Sigmoid colon (tissue), 7 donors: ENCODE results near the gene LDLRAD4. TPM values are rescaled to one million over a fixed set of nuclear protein-coding genes. Genes with fewer than 3 reads are reported as not detected.

Experiments
- DNase-seq: peaks from one replicate; pipeline ENCODE4 v3.0.0-alpha.2; 2019
- H3K27ac ChIP-seq, 4 donors: fragments of 200-600 bp; sonication (generic); one replicate each; pipeline ENCODE4 v1.5.1; 2016 to 2019; ENCODE audit warnings: mild to moderate bottlenecking in 1 of 4
- H3K27me3 ChIP-seq, 3 donors: fragments of 200-600 bp; sonication (generic); one replicate each; pipeline ENCODE4 v1.5.1; 2019; ENCODE audit warnings: mild to moderate bottlenecking in 1 of 3
- H3K36me3 ChIP-seq, 4 donors: fragments of 200-600 bp; sonication (generic); one replicate each; pipeline ENCODE4 v1.5.1; 2016 to 2019
- H3K4me1 ChIP-seq, 4 donors: fragments of 200-600 bp; sonication (generic); one replicate each; pipeline ENCODE4 v1.5.1; 2017 to 2019
- H3K4me3 ChIP-seq, 4 donors: fragments of 200-600 bp; sonication (generic); one replicate each; pipeline ENCODE4 v1.5.1; 2017 to 2019; ENCODE audit warnings: mild to moderate bottlenecking in 2 of 4, moderate library complexity in 1 of 4
- H3K9me3 ChIP-seq, 4 donors: fragments of 200-600 bp in 3 of 4; sonication (generic) in 3 of 4; one replicate each; pipeline versions ENCODE4 v1.5.1 to v1.6.1; 2013 to 2019
- EP300 ChIP-seq, 4 donors: sonication (generic); formaldehyde crosslinking; IDR thresholded peaks; one replicate each; pipeline ENCODE4 v1.6.1; 2017; ENCODE audit warnings: antibody characterized with exemption in 4 of 4
- POLR2A ChIP-seq, 2 donors: fragments of 450-650 bp; IDR thresholded peaks; one replicate each; pipeline ENCODE4 v1.6.1; 2016; ENCODE audit warnings: antibody characterized with exemption in 2 of 2, mild to moderate bottlenecking in 2 of 2, moderate library complexity in 2 of 2
- POLR2AphosphoS5 ChIP-seq, 4 donors: sonication (generic); formaldehyde crosslinking; IDR thresholded peaks; one replicate each; pipeline ENCODE4 v1.6.1; 2017; ENCODE audit warnings: antibody characterized with exemption in 4 of 4
- WGBS, 2 donors: extraction: QIAGEN DNeasy Blood & Tissue Kit; methylation state at CpG; one replicate each; pipeline ENCODE4 v1.1.7; 2013; 5-methylcytosine and 5-hydroxymethylcytosine counted together
- intact Hi-C: fragments of 100-400 bp; cut with DNase I; formaldehyde crosslinking; loops from one replicate; pipeline ENCODE4 v1.15.1; 2023
- polyA plus RNA-seq, 3 donors: library from polyadenylated mRNA; stranded (reverse); fragments of 200-250 nt; gene quantifications; one replicate each; pipeline ENCODE4 v1.2.3, GENCODE V29; 2013
- total RNA-seq, 4 donors: library from RNA; depleted of rRNA; stranded (reverse); fragments of >200 nt; gene quantifications; one replicate each; pipeline ENCODE4 v1.1.0, GENCODE V29; 2016
- TF ChIP-seq, protein P1 (sequence below), 4 experiments: fragments of 450-650 bp in 3 of 4; fragments of 200-600 bp in 1 of 4; IDR thresholded peaks; one replicate each; pipeline ENCODE4 v1.5.1; 2016 to 2019; ENCODE audit warnings: antibody characterized with exemption in 4 of 4, mild to moderate bottlenecking in 3 of 4, moderate library complexity in 2 of 4
- donor health status: healthy with polysubstance abuse.
- donor health status: Bipolar disorder and iron deficiency.
- donor health status: healthy.

Gene LDLRAD4
- total and polyA plus RNA-seq, 7 donors: 1.2 to 28.2 (median 17.2) TPM

DNA sequence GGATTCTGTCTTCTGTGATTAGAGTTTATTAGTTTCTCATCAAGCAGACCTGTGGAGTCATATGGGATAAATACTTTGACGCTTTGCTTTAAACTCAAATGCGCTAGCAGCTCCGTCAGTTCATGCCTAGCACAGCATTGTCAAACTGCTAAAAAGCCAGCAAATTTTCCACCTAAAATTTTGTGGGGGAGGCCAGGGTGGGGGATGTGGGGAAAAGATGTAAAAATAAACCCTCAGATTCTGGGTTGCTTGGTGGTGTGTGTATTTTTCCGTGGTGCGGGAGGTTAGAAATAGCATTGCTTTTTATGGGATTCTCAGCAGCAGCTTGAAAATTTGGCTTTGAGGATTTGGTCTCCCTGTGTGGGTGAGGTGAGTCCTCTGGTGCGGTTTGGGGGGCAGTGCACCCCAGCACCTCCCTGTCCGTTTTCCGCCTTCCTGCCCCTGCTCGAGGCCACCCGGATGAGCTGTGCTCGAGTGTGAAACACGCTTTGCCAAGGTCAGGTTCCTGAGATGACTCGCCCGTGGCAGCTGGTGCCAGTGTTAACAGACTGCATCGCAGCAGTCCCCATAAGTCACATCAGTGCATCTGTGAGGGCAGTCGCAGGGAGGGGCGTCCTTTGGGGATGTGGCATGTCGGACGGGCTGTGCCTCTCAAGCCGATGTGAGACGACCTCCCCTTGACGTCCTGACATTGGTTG is 65.9 kb downstream of the LDLRAD4 start:
- intact Hi-C loops: no loop called here
- H3K4me3 ChIP-seq: peak overlapping the region in 3 of 4 donors; percentile 17 to 24 (median 21)
- no peaks in the 10 kb centered on the region for H3K36me3 ChIP-seq
- H3K27ac ChIP-seq: peak overlapping the region in 3 of 4 donors; percentile 30 to 58 (median 42)
- H3K27me3 ChIP-seq: no peaks in the 10 kb centered on the region
- TF ChIP-seq POLR2A (IDR thresholded peaks at IDR 0.05): no peak
- H3K9me3 ChIP-seq: no peaks in the 10 kb centered on the region
- H3K4me1 ChIP-seq: peaks cover 0 to 30% (median 22%) of the 10 kb centered on the region in 4 donors
- WGBS, 2 donors: 87 to 92% methylated on average over 22 of the region's 22 CpGs
- DNase-seq: no peak

DNA sequence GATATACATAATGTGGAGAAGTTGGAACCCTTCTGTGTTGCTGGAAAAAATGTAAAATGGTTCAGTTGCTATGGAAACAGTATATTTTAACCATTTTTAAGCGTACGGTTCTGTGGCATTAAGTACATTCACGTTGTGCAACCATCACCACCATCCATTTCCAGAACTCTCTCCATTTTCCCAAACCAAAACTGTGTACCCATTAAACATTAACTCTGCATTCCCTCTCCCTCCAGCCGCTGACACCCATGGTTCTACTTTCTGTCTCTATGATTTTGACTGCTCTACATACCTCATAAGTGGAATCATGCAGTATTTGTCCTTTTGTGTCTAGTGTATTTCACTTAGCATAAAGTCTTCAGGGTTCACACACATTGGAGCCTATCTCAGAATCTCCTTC is 67.3 kb downstream of the LDLRAD4 start:
- Histone ChIP-seq H3K36me3 (no peaks in the 10 kb centered on the region), H3K27me3 (no peaks in the 10 kb centered on the region), H3K4me1 (peaks cover 0 to 40% (median 29%) of the 10 kb centered on the region in 4 donors), H3K27ac (no peak overlapping the region), H3K4me3 (no peak overlapping the region), H3K9me3 (no peaks in the 10 kb centered on the region)
- no peak for DNase-seq
- WGBS, 2 donors: 89 to 93% methylated on average over 4 of the region's 4 CpGs
- no peak for TF ChIP-seq EP300 (IDR thresholded peaks at IDR 0.05)
- TF ChIP-seq, protein P1, sequence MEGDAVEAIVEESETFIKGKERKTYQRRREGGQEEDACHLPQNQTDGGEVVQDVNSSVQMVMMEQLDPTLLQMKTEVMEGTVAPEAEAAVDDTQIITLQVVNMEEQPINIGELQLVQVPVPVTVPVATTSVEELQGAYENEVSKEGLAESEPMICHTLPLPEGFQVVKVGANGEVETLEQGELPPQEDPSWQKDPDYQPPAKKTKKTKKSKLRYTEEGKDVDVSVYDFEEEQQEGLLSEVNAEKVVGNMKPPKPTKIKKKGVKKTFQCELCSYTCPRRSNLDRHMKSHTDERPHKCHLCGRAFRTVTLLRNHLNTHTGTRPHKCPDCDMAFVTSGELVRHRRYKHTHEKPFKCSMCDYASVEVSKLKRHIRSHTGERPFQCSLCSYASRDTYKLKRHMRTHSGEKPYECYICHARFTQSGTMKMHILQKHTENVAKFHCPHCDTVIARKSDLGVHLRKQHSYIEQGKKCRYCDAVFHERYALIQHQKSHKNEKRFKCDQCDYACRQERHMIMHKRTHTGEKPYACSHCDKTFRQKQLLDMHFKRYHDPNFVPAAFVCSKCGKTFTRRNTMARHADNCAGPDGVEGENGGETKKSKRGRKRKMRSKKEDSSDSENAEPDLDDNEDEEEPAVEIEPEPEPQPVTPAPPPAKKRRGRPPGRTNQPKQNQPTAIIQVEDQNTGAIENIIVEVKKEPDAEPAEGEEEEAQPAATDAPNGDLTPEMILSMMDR (IDR thresholded peaks at IDR 0.05): no peak
- no peak for TF ChIP-seq POLR2A (IDR thresholded peaks at IDR 0.05)
- no peak for TF ChIP-seq POLR2AphosphoS5 (IDR thresholded peaks at IDR 0.05)
- intact Hi-C loops: no loop called here

DNA sequence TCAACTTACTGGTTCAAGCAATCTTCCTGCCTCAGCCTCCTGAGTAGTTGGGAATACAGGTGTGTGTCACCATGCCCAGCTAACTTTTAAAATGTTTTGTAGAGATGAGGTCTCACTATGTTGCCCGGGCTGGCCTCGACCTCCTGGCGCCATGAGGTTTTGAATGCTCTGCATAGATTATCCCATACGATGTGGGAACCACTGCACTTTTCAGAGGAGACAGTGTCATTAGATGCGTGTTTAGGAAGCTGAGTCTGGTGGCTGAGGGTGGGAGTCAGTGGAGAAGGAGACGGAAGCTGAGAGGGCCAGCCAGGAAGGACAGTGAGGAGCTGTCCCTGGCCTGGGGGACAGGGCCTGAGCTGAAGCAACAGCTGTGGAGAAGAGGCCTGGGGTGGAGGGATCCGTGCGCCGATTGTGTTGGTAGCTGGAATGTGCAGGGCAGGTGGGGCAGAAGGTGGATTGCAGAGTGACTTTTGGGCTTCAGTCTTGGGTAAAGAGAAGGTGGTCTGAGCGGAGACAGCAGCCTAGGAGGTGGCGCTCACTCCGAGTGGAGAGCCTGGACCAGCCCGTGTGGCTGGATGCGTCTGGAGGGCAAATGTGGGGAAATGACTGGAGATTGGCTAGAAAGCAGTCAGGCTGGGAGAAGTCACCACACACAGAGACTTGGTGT is 68.0 kb downstream of the LDLRAD4 start:
- DNase-seq: no peak
- no peak overlapping the region for H3K27ac ChIP-seq
- WGBS, 2 donors: 97% methylated on average over 14 of the region's 14 CpGs
- no peaks in the 10 kb centered on the region for H3K27me3 ChIP-seq
- no peak overlapping the region for H3K4me3 ChIP-seq
- H3K4me1 ChIP-seq: peaks cover 0 to 40% (median 29%) of the 10 kb centered on the region in 4 donors
- TF ChIP-seq POLR2A (IDR thresholded peaks at IDR 0.05) (no peak), POLR2AphosphoS5 (IDR thresholded peaks at IDR 0.05) (no peak), EP300 (IDR thresholded peaks at IDR 0.05) (no peak)
- TF ChIP-seq, protein P1 (IDR thresholded peaks at IDR 0.05): no peak
- intact Hi-C loops: no loop called here
- no peaks in the 10 kb centered on the region for H3K9me3 ChIP-seq
- H3K36me3 ChIP-seq: no peaks in the 10 kb centered on the region

DNA sequence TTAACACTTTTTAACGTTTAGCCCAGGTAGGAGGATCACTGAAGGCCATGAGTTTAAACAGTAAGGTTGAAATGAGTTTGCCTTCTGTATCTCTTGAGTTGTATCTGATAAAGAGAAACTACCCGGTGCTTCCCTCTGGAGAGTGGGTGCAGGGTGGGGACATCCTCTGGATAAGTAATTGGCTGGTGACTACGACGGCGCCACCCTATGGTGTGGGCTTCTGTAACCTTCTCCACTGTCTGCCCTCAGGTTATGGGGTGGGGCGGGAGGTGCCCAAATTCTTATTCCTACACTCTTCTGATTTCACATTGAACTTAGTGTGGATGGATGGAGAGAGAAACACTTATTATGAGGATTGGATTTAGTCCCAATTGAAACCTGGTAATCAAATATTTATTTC is 68.8 kb downstream of the LDLRAD4 start:
- TF ChIP-seq POLR2AphosphoS5 (IDR thresholded peaks at IDR 0.05) (no peak), EP300 (IDR thresholded peaks at IDR 0.05) (no peak), POLR2A (IDR thresholded peaks at IDR 0.05) (no peak)
- TF ChIP-seq, protein P1 (IDR thresholded peaks at IDR 0.05): no peak
- no peaks in the 10 kb centered on the region for H3K36me3 ChIP-seq
- no peak overlapping the region for H3K4me3 ChIP-seq
- H3K9me3 ChIP-seq: no peaks in the 10 kb centered on the region
- no peak for DNase-seq
- peaks cover 0 to 40% (median 29%) of the 10 kb centered on the region in 4 donors for H3K4me1 ChIP-seq
- intact Hi-C loops: no loop called here
- WGBS, 2 donors: 73 to 83% methylated on average over 6 of the region's 6 CpGs
- H3K27ac ChIP-seq: no peak overlapping the region
- H3K27me3 ChIP-seq: no peaks in the 10 kb centered on the region

DNA sequence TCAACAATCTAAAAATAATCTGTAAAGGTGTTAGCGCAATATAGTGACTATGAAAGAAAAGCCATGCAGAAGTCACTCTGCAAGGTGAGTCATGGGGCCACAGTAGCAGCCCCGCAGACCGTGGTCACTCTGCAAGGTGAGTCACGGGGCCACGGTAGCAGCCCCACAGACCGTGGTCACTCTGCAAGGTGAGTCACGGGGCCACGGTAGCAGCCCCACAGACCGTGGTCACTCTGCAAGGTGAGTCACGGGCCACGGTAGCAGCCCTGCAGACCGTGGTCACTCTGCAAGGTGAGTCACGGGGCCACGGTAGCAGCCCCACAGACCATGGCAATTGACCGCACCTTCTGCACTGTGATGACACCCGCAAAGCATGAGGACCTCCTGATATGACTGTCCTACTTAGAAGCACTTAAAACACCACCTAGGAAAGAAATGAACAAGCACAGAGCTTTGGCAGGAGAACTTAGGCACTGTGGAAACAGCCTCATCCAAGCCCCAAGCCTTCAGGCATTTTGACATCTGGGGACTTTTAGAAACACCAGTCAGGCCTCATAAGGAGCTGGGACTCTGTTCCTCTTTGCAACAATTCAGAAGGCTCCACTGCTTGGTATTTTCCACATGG is 70.1 kb downstream of the LDLRAD4 start:
- intact Hi-C loops: no loop called here
- no peaks in the 10 kb centered on the region for H3K9me3 ChIP-seq
- no peaks in the 10 kb centered on the region for H3K36me3 ChIP-seq
- H3K4me3 ChIP-seq: no peak overlapping the region
- H3K27me3 ChIP-seq: no peaks in the 10 kb centered on the region
- DNase-seq: no peak
- 85% methylated on average over 16 of the region's 16 CpGs for WGBS, 2 donors
- no peak for TF ChIP-seq EP300 (IDR thresholded peaks at IDR 0.05)
- TF ChIP-seq POLR2AphosphoS5 (IDR thresholded peaks at IDR 0.05): no peak
- TF ChIP-seq POLR2A (IDR thresholded peaks at IDR 0.05): no peak
- TF ChIP-seq, protein P1 (IDR thresholded peaks at IDR 0.05): no peak
- peaks cover 0 to 40% (median 28%) of the 10 kb centered on the region in 4 donors for H3K4me1 ChIP-seq
- peak overlapping the region in 2 of 4 donors; percentile 53 to 59 for H3K27ac ChIP-seq
